NCI-H1417 (cell line): Measurements from ENCODE around the gene CADM1.
A peak's percentile ranks its signal among the peaks of the same experiment; 100 is the strongest.

ENCODE experiments used
- DNase-seq, 3 experiments: peaks; one replicate each; lab custom pipeline; 2025; lab: John Stamatoyannopoulos, UW

The CADM1 gene

GRCh38 chr11:115214644-115215234 is 289.5 kb downstream of the CADM1 start:
- no peak for DNase-seq

- DNase-seq = no peak
These were observed 291.2 kb downstream of the CADM1 start for GRCh38 chr11:115213007-115213406.

GRCh38 chr11:115208808-115209259 is 295.4 kb downstream of the CADM1 start:
- DNase-seq = peak in 1 of 3 experiments; percentile 61

- no peak for DNase-seq
These were observed 296.3 kb downstream of the CADM1 start for GRCh38 chr11:115207916-115208315.

GRCh38 chr11:115207166-115207591 is 297.0 kb downstream of the CADM1 start:
- peak in 2 of 3 experiments; percentile 14 to 89 for DNase-seq

GRCh38 chr11:115206365-115207022 is 297.7 kb downstream of the CADM1 start:
- no peak for DNase-seq

GRCh38 chr11:115202900-115203552 is 301.2 kb downstream of the CADM1 start:
- no peak for DNase-seq

- DNase-seq = no peak
These were observed 302.1 kb downstream of the CADM1 start for GRCh38 chr11:115202074-115202473.

- DNase-seq = no peak
These were observed 303.0 kb downstream of the CADM1 start for GRCh38 chr11:115201111-115201792.

- no peak for DNase-seq
These were observed 304.6 kb downstream of the CADM1 start for GRCh38 chr11:115199481-115200069.

GRCh38 chr11:115198321-115198741 is 305.9 kb downstream of the CADM1 start:
- DNase-seq = peak in 1 of 3 experiments; percentile 77

GRCh38 chr11:115197433-115197832 is 306.8 kb downstream of the CADM1 start:
- no peak for DNase-seq

- no peak for DNase-seq
These were observed 307.2 kb downstream of the CADM1 start for GRCh38 chr11:115197031-115197430.

- DNase-seq = no peak
These were observed 309.5 kb downstream of the CADM1 start for GRCh38 chr11:115194802-115195110.

- peak in 1 of 3 experiments; percentile 88 for DNase-seq
These were observed 310.1 kb downstream of the CADM1 start for GRCh38 chr11:115193914-115194801.

- no peak for DNase-seq
These were observed 312.5 kb downstream of the CADM1 start for GRCh38 chr11:115191761-115192160.

- no peak for DNase-seq
These were observed 314.0 kb downstream of the CADM1 start for GRCh38 chr11:115190196-115190595.

GRCh38 chr11:115188898-115189278 is 315.3 kb downstream of the CADM1 start:
- no peak for DNase-seq

GRCh38 chr11:115188188-115188897 is 315.9 kb downstream of the CADM1 start:
- DNase-seq = no peak

GRCh38 chr11:115185931-115186330 is 318.3 kb downstream of the CADM1 start:
- DNase-seq = no peak

GRCh38 chr11:115185507-115185906 is 318.7 kb downstream of the CADM1 start:
- no peak for DNase-seq
